Panc1 (cell line): ENCODE results near the gene TM7SF3. TPM values are rescaled to one million over a fixed set of nuclear protein-coding genes. Genes with fewer than 3 reads are reported as not detected.

Experiments used
- ATAC-seq: fragments of 200-7000 bp; cut with Tn5 transposase; 2 replicates; pipeline ENCODE4 v1.9.1; 2020; ENCODE audit warnings: mild to moderate bottlenecking, moderate library complexity
- BruUV-seq: library from RNA; stranded (reverse); fragments of 400-500 nt; replicated peaks from 2 replicates; lab custom pipeline; 2021; lab: Mats Ljungman, UMichigan
- CTCF ChIA-PET: fragments of 300-600 bp; sonication (Branson Sonifier 250); formaldehyde crosslinking; loops from one replicate; lab custom pipeline; 2022; ENCODE audit warnings: antibody characterized with exemption; lab: Charles Lee
- POLR2A ChIA-PET: fragments of 300-600 bp; sonication (Branson Sonifier 250); formaldehyde crosslinking; loops from one replicate; lab custom pipeline; 2022; ENCODE audit warnings: antibody characterized with exemption; lab: Charles Lee
- DNase-seq: peaks from one replicate; pipeline ENCODE4 v3.0.0-alpha.2; 2010; ENCODE audit warnings: low read depth, low spot score
- H3K27ac ChIP-seq: 2 replicates; pipeline ENCODE4 v1.5.1; 2011; ENCODE audit warnings: mild to moderate bottlenecking, low read length, inconsistent platforms
- H3K27me3 ChIP-seq: fragments of 200-500 bp; sonication (Bioruptor generic); 2 replicates; pipeline ENCODE4 v1.6.0; 2014; ENCODE audit warnings: low read length, inconsistent platforms; ENCODE audit not compliant: control insufficient read depth, insufficient read depth
- H3K36me3 ChIP-seq: fragments of 200-500 bp; sonication (Bioruptor generic); 2 replicates; pipeline ENCODE4 v1.5.1; 2014; ENCODE audit warnings: inconsistent platforms, mild to moderate bottlenecking, low read length, moderate library complexity; ENCODE audit not compliant: control insufficient read depth, insufficient read depth
- H3K4me1 ChIP-seq: 2 replicates; pipeline ENCODE4 v1.5.1; 2011; ENCODE audit warnings: inconsistent platforms, mild to moderate bottlenecking, low read length, moderate library complexity; ENCODE audit not compliant: control insufficient read depth, insufficient read depth
- H3K4me3 ChIP-seq, 2 experiments: 2 replicates each; pipeline ENCODE4 v1.5.1; 2011 to 2012; ENCODE audit warnings: low read depth in 2 of 2, low read length in 2 of 2, mild to moderate bottlenecking in 2 of 2, inconsistent platforms in 1 of 2, moderate library complexity in 1 of 2
- H3K9me3 ChIP-seq: fragments of 200-500 bp; sonication (Bioruptor generic); 2 replicates; pipeline ENCODE4 v1.5.1; 2014; ENCODE audit warnings: low read depth, mild to moderate bottlenecking, inconsistent platforms, low read length, moderate library complexity; ENCODE audit not compliant: control insufficient read depth, insufficient read depth
- CTCF ChIP-seq: fragments of 450-650 bp; IDR thresholded peaks from 2 replicates; pipeline ENCODE4 v1.5.1; 2017; ENCODE audit warnings: mild to moderate bottlenecking
- POLR2AphosphoS5 ChIP-seq: IDR thresholded peaks from 2 replicates; pipeline ENCODE4 v1.6.1; 2012; ENCODE audit warnings: mild to moderate bottlenecking, low read depth, low read length, moderate library complexity
- REST ChIP-seq, 2 experiments: IDR thresholded peaks; 2 replicates each; pipeline ENCODE4 v1.6.1; 2011 to 2012; ENCODE audit warnings: low read depth in 2 of 2, control low read depth in 1 of 2, low read length in 1 of 2, mild to moderate bottlenecking in 1 of 2, moderate library complexity in 1 of 2; ENCODE audit not compliant: insufficient read depth in 1 of 2
- SIN3A ChIP-seq: IDR thresholded peaks from 2 replicates; pipeline ENCODE4 v1.6.1; 2012; ENCODE audit warnings: low read depth, mild to moderate bottlenecking, low read length, moderate library complexity, borderline replicate concordance; ENCODE audit not compliant: insufficient read depth
- TCF7L2 ChIP-seq: IDR thresholded peaks from 2 replicates; pipeline ENCODE4 v1.6.1; 2011; ENCODE audit warnings: mild to moderate bottlenecking, low read depth, low read length, inconsistent platforms
- in situ Hi-C: cut with HindIII; loops from 2 replicates; pipeline ENCODE4 v1.10.0; 2016; ENCODE audit warnings: low sequenced_read_pairs, low pct_unique_long_range_greater_than_20kb
- intact Hi-C: fragments of 100-400 bp; cut with micrococcal nuclease; formaldehyde crosslinking; loops from one replicate; pipeline ENCODE4 v1.10.0; 2022; ENCODE audit not compliant: unreplicated experiment
- total RNA-seq: library from RNA; stranded (reverse); gene quantifications from one replicate; pipeline ENCODE4 v1.2.1, GENCODE V29; 2021; ENCODE audit not compliant: unreplicated experiment

The TM7SF3 gene
- total RNA-seq, 1 experiment from 2014 or later = 59.8 TPM

- DNase-seq = no peak
- Histone ChIP-seq H3K4me1 (no peaks in the 10 kb centered on the region), H3K36me3 (no peaks in the 10 kb centered on the region), H3K27ac (no peak overlapping the region), H3K4me3 (no peak overlapping the region), H3K9me3 (no peaks in the 10 kb centered on the region), H3K27me3 (no peaks in the 10 kb centered on the region)
- no peak for ATAC-seq
- in situ Hi-C loops (no loop called here), intact Hi-C loops (no loop called here)
- CTCF ChIA-PET = no interaction called here
- TF ChIP-seq TCF7L2 (no peak), REST (IDR thresholded peaks at IDR 0.05; ENCODE audit: insufficient read depth in 1 of 2, low read depth in 2 of 2, low read length in 1 of 2) (no peak), POLR2AphosphoS5 (no peak), CTCF (no peak), SIN3A (no peak)
- POLR2A ChIA-PET = no interaction called here
- BruUV-seq = no TSS peak
These were observed 34.5 kb downstream of the TM7SF3 start for GRCh38 chr12:26979733-26980132.

GRCh38 chr12:26978801-26979200 lies 35.4 kb downstream of the TM7SF3 start:
- TF ChIP-seq SIN3A = no peak
- TF ChIP-seq REST (IDR thresholded peaks at IDR 0.05; ENCODE audit: insufficient read depth in 1 of 2, low read depth in 2 of 2, low read length in 1 of 2) = no peak
- TF ChIP-seq TCF7L2 = no peak
- no peak for TF ChIP-seq CTCF
- TF ChIP-seq POLR2AphosphoS5 = no peak
- DNase-seq (no peak), ATAC-seq (no peak)
- in situ Hi-C loops (no loop called here), intact Hi-C loops (no loop called here)
- Histone ChIP-seq H3K4me1 (no peaks in the 10 kb centered on the region), H3K36me3 (no peaks in the 10 kb centered on the region), H3K9me3 (no peaks in the 10 kb centered on the region), H3K27me3 (no peaks in the 10 kb centered on the region), H3K4me3 (no peak overlapping the region), H3K27ac (no peak overlapping the region)
- BruUV-seq = no TSS peak
- CTCF ChIA-PET = no interaction called here
- POLR2A ChIA-PET = no interaction called here
